H7 (cell line): ENCODE results near the gene TMEM43. TPM values are rescaled to one million over a fixed set of nuclear protein-coding genes. Genes with fewer than 3 reads are reported as not detected.

ENCODE experiments used
- DNase-seq: peaks from one replicate; pipeline ENCODE4 v3.0.0; 2012
- H3K27me3 ChIP-seq: 2 replicates; pipeline ENCODE4 v1.6.0; 2011; ENCODE audit warnings: mild to moderate bottlenecking, low read length; ENCODE audit not compliant: control insufficient read depth, insufficient read depth
- H3K36me3 ChIP-seq: replicated peaks from 2 replicates; pipeline ENCODE4 v1.5.1; 2011; ENCODE audit warnings: low read length; ENCODE audit not compliant: control insufficient read depth, insufficient read depth
- H3K4me3 ChIP-seq: 2 replicates; pipeline ENCODE4 v1.5.1; 2011; ENCODE audit warnings: low read depth, mild to moderate bottlenecking, control low read depth, low read length, moderate library complexity; ENCODE audit not compliant: insufficient read depth
- total RNA-seq: library from RNA; depleted of rRNA; stranded (reverse); fragments of >200 nt; shearing (Covaris generic); gene quantifications from 2 replicates; pipeline ENCODE4 v1.2.3, GENCODE V29; 2014; rRNA removed

TMEM43 gene
- total RNA-seq, 1 experiment from 2014 or later, result 62.7 TPM

- Histone ChIP-seq H3K4me3 (peak overlapping the region; percentile 79), H3K27me3 (no peaks in the 10 kb centered on the region), H3K36me3 (peaks cover 10% of the 10 kb centered on the region)
- no peak for DNase-seq
Measured at GRCh38 chr3:14179114-14179465, 54.2 kb downstream of the TMEM43 start.

GRCh38 chr3:14179795-14180194, 54.9 kb downstream of the TMEM43 start:
- H3K36me3 ChIP-seq, result peaks cover 10% of the 10 kb centered on the region
- DNase-seq, result no peak

GRCh38 chr3:14181253-14181652, 56.4 kb downstream of the TMEM43 start:
- DNase-seq, result no peak
- Histone ChIP-seq H3K27me3 (no peaks in the 10 kb centered on the region), H3K36me3 (peaks cover 13% of the 10 kb centered on the region), H3K4me3 (no peak overlapping the region)

More at GRCh38 chr3:14179795-14180194, 54.9 kb downstream of the TMEM43 start:
- Histone ChIP-seq H3K4me3 (no peak overlapping the region), H3K27me3 (no peaks in the 10 kb centered on the region)

- H3K36me3 ChIP-seq, result peaks cover 15% of the 10 kb centered on the region
- H3K27me3 ChIP-seq, result no peaks in the 10 kb centered on the region
- no peak overlapping the region for H3K4me3 ChIP-seq
- DNase-seq, result no peak
Measured at GRCh38 chr3:14183015-14183577, 58.2 kb downstream of the TMEM43 start.

GRCh38 chr3:14186854-14187458, 62.1 kb downstream of the TMEM43 start:
- no peak for DNase-seq
- H3K36me3 ChIP-seq, result peaks cover 13% of the 10 kb centered on the region
- no peak overlapping the region for H3K4me3 ChIP-seq
- no peaks in the 10 kb centered on the region for H3K27me3 ChIP-seq

- H3K4me3 ChIP-seq, result no peak overlapping the region
- no peaks in the 10 kb centered on the region for H3K27me3 ChIP-seq
- H3K36me3 ChIP-seq, result peaks cover 9% of the 10 kb centered on the region
- DNase-seq, result no peak
Measured at GRCh38 chr3:14188041-14188754, 63.3 kb downstream of the TMEM43 start.

Other genes with a start within 250 kb of the TMEM43 start
- 0.04 and 0.07 TPM in 2 replicates for gene WNT7A, start 245.0 kb upstream of the TMEM43 start, total RNA-seq
- gene CHCHD4, start 182 bp upstream of the TMEM43 start, total RNA-seq, result 53.1 and 53.8 TPM in 2 replicates
- 23.9 and 31.0 TPM in 2 replicates for gene XPC, start 53.5 kb downstream of the TMEM43 start, total RNA-seq
- gene LSM3, start 53.8 kb downstream of the TMEM43 start, total RNA-seq, result 17.0 and 17.9 TPM in 2 replicates